Measurements from ENCODE around the gene SLC10A2.

SLC10A2 gene

GRCh38 chr13:103087275-103087674 is 21.1 kb upstream of the SLC10A2 start:
- Histone ChIP-seq H3K4me3 (ENCODE audit: low read depth in 1 of 2, low read length in 1 of 2) (no peak overlapping the region), H3K36me3 (no peaks in the 10 kb centered on the region), H3K27ac (no peak overlapping the region), H3K27me3 (no peaks in the 10 kb centered on the region), H3K4me1 (ENCODE audit: control insufficient read depth in 1 of 2, insufficient read depth in 1 of 2, low read depth in 1 of 2, low read length in 1 of 2) (no peaks in the 10 kb centered on the region), H3K9me3 (no peaks in the 10 kb centered on the region)
- TF ChIP-seq, protein P1, sequence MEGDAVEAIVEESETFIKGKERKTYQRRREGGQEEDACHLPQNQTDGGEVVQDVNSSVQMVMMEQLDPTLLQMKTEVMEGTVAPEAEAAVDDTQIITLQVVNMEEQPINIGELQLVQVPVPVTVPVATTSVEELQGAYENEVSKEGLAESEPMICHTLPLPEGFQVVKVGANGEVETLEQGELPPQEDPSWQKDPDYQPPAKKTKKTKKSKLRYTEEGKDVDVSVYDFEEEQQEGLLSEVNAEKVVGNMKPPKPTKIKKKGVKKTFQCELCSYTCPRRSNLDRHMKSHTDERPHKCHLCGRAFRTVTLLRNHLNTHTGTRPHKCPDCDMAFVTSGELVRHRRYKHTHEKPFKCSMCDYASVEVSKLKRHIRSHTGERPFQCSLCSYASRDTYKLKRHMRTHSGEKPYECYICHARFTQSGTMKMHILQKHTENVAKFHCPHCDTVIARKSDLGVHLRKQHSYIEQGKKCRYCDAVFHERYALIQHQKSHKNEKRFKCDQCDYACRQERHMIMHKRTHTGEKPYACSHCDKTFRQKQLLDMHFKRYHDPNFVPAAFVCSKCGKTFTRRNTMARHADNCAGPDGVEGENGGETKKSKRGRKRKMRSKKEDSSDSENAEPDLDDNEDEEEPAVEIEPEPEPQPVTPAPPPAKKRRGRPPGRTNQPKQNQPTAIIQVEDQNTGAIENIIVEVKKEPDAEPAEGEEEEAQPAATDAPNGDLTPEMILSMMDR (IDR thresholded peaks at IDR 0.05): no peak

DNA sequence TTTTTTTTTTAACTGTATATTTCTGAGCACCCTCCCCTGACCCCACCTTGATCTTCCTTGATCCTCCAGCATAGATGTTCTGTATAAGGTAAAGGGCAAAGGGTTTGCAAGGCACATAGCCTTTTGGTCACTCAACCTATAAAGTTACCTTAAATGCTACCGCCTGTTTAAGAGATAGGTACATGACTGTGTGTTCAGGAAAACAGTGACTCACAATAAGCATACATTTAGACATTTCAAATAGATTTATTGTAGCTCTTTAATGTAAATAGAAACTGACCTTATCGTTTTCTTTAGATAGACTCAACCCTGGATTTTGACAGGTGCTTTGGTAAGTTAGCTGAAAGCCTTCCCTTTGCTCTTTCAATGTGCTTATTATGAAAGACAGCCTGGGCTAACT is 15.2 kb upstream of the SLC10A2 start:
- Histone ChIP-seq H3K27me3 (no peaks in the 10 kb centered on the region), H3K9me3 (no peaks in the 10 kb centered on the region), H3K4me3 (ENCODE audit: low read depth in 1 of 2, low read length in 1 of 2) (no peak overlapping the region), H3K27ac (no peak overlapping the region), H3K4me1 (ENCODE audit: control insufficient read depth in 1 of 2, insufficient read depth in 1 of 2, low read depth in 1 of 2, low read length in 1 of 2) (no peaks in the 10 kb centered on the region), H3K36me3 (no peaks in the 10 kb centered on the region)
- TF ChIP-seq, protein P1 (IDR thresholded peaks at IDR 0.05): no peak

- H3K9me3 ChIP-seq: no peaks in the 10 kb centered on the region
- no peak overlapping the region for H3K27ac ChIP-seq
- H3K36me3 ChIP-seq: no peaks in the 10 kb centered on the region
- H3K4me3 ChIP-seq (ENCODE audit: low read depth in 1 of 2, low read length in 1 of 2): no peak overlapping the region
- H3K27me3 ChIP-seq: no peaks in the 10 kb centered on the region
- H3K4me1 ChIP-seq (ENCODE audit: control insufficient read depth in 1 of 2, insufficient read depth in 1 of 2, low read depth in 1 of 2, low read length in 1 of 2): no peaks in the 10 kb centered on the region
- TF ChIP-seq, protein P1 (IDR thresholded peaks at IDR 0.05): no peak
Measured at GRCh38 chr13:103078158-103078557, 11.9 kb upstream of the SLC10A2 start.

DNA sequence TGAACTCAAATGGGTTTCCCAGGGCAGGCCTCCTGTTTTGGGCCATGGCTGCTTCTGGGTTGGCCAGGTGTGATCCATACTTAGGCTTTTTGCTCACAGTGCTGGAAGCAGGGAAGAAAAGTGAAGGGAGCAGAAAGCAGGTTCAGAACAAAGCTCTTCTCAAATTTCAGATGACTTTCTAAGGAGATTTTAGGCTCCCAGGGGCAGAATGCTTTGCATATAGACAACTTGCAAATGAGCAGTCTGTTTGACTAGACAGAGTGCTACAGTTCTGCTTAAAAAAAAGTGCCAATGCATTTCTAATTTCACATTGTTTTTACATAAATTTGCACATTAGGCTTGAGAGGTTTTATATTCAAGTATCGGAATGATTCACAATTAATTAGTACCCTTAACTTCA is 2.6 kb upstream of the SLC10A2 start:
- Histone ChIP-seq H3K27me3 (no peaks in the 10 kb centered on the region), H3K4me1 (ENCODE audit: control insufficient read depth in 1 of 2, insufficient read depth in 1 of 2, low read depth in 1 of 2, low read length in 1 of 2) (no peaks in the 10 kb centered on the region)
- TF ChIP-seq, protein P1 (IDR thresholded peaks at IDR 0.05): no peak

DNA sequence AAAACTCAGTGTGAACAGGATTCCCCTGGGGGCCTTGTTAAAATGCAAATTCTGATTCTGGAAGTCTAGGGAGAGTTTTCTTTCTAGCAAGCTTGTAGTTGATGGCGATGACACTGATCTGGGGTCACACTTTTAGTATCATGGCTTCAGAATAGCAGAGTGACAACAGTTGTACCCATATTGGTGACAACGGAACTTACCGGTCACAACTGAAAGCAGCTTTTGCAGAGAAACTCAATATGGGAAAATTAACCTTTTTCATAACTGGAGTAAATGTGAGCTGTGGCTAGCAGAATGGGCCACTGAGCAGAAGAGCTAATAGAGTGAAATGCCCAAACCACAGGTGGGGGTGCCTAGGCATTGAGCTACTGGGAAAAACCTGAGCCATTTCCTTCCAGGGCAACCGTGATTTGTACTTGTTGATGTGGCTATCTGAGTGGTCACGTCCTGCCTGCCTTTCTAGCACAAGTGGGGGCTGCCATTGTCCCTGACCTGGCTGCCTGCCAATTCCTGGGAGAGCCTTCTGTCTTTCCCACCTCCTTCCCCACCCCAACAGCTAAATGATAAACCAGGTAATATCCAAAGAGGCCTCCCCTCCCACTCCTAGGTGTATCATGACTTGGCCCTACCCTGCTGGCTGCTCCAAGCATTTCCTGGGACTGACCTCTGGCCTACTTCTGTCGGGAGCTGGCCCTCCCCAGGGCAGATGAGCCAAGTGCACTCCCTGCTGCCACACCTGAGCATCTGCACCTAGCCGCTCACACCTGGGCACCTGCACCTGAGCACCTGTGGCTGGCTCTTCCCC is 1.7 kb upstream of the SLC10A2 start:
- TF ChIP-seq, protein P1 (IDR thresholded peaks at IDR 0.05): no peak
- Histone ChIP-seq H3K4me1 (ENCODE audit: control insufficient read depth in 1 of 2, insufficient read depth in 1 of 2, low read depth in 1 of 2, low read length in 1 of 2) (no peaks in the 10 kb centered on the region), H3K27ac (no peak overlapping the region), H3K4me3 (ENCODE audit: low read depth in 1 of 2, low read length in 1 of 2) (no peak overlapping the region), H3K9me3 (no peaks in the 10 kb centered on the region), H3K27me3 (no peaks in the 10 kb centered on the region), H3K36me3 (no peaks in the 10 kb centered on the region)

More for the DNA sequence above, 2.6 kb upstream of the SLC10A2 start:
- H3K27ac ChIP-seq: no peak overlapping the region
- H3K9me3 ChIP-seq: no peaks in the 10 kb centered on the region
- H3K4me3 ChIP-seq (ENCODE audit: low read depth in 1 of 2, low read length in 1 of 2): no peak overlapping the region
- H3K36me3 ChIP-seq: no peaks in the 10 kb centered on the region

All from neutrophil (primary cell).